H1 (cell line): Measurements from ENCODE around the gene ATG16L1. TPM values are rescaled to one million over a fixed set of nuclear protein-coding genes. Genes with fewer than 3 reads are reported as not detected.

Source experiments
- CTBP2 ChIP-seq: IDR thresholded peaks from 2 replicates; pipeline ENCODE4 v1.7.0; 2011; ENCODE audit warnings: borderline replicate concordance, mild to moderate bottlenecking, moderate library complexity, mixed read lengths, low read length; ENCODE audit not compliant: insufficient read depth, insufficient read length
- MAX ChIP-seq: IDR thresholded peaks from 2 replicates; pipeline ENCODE4 v1.6.1; 2012; ENCODE audit warnings: inconsistent platforms
- YY1 ChIP-seq: IDR thresholded peaks from 2 replicates; pipeline ENCODE4 v1.6.1; 2011; ENCODE audit warnings: low read depth, mild to moderate bottlenecking, low read length
- polyA plus RNA-seq, 7 experiments: library from polyadenylated mRNA; depleted of rRNA in 3 of 7; stranded (reverse) in 5 of 7; unstranded in 2 of 7; fragments of >200 nt in 5 of 7; fragments of 200-250 nt in 2 of 7; gene quantifications; 1 replicate in 5 of 7; 2 replicates in 1 of 7; 4 replicates in 1 of 7; pipeline versions ENCODE4 v1.2.1 to v1.2.3, GENCODE V29; 2011 to 2013; ENCODE audit warnings: missing spikeins in 2 of 7, mixed read lengths in 2 of 7
- total RNA-seq: library from RNA; stranded (reverse); fragmentation: NEBNext Ultra II Directional; extraction: Animal tissue kit (Norgen Biotek cat#: 25700); gene quantifications from 2 replicates; pipeline ENCODE4 v1.2.1, GENCODE V29; 2021

The ATG16L1 gene
- total and polyA plus RNA-seq, 2 of the 8 experiments (the other 6 are each of a cell fraction or from before 2014, with no cell fraction given) = 18.3 to 31.0 TPM

- TF ChIP-seq YY1 (no peak), CTBP2 (no peak), MAX (no peak)
Observed at GRCh38 chr2:233221378-233222063, 30.0 kb upstream of the ATG16L1 start (continued).
